22Rv1 (cell line): ENCODE data around the gene F10.

Experiments used
- H3K27ac ChIP-seq: fragments of 450-650 bp; 2 replicates; pipeline ENCODE4 v1.5.1; 2017
- CTCF ChIP-seq: fragments of 450-650 bp; IDR thresholded peaks from 2 replicates; pipeline ENCODE4 v1.5.1; 2017; ENCODE audit warnings: mild to moderate bottlenecking
- ZFX ChIP-seq: fragments of 450-650 bp; IDR thresholded peaks from 2 replicates; pipeline ENCODE4 v1.6.1; 2017; ENCODE audit warnings: antibody characterized with exemption, borderline replicate concordance

Gene F10

DNA sequence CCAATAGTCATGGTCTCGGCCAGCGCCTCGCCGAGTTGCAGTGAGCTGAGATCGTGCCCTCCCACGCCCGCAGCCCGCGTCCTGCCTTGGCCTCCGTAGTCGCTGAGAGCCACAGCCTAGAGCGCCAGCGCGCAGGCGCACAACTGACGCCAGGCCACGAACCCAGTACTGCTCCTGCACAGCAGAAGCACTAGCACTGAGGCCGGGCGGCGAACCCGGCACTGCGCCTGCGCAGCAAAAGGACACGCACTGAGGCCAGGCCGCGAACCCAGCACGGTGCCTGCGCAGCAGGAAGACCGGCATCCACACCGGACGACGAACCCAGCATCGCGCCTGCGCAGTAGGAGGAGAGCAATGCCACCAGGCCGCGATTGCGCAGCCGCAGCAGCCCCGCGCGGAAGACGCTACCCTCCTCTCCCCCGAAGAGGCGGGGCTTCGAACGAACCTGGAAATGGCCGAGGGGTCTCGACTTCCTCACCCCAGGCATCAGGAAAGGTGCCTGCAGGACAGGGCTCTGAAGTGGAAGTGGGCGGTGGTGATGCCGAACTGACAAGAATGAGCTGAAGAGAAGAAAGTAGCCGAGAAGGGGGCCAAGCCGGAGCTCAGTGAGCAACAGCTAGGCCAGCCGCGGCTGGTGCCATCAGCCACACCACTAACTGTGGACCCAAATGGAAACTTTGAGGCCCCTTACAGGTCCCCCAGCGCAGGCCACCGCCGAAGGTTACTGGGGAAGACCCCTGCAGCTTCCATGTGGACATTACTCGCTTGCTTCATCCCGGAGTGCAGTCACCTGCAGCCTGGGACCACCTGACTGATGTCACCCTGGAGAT lies 7.5 kb downstream of the F10 start:
- no peak overlapping the region for H3K27ac ChIP-seq

GRCh38 chr13:113135281-113135760 lies 12.7 kb downstream of the F10 start:
- no peak for TF ChIP-seq CTCF
- no peak for TF ChIP-seq ZFX
- H3K27ac ChIP-seq, result no peak overlapping the region

More for the DNA sequence above, 7.5 kb downstream of the F10 start:
- TF ChIP-seq ZFX (no peak), CTCF (no peak)

- no peak overlapping the region for H3K27ac ChIP-seq
- TF ChIP-seq ZFX, result no peak
- no peak for TF ChIP-seq CTCF
These were observed 15.2 kb downstream of the F10 start for GRCh38 chr13:113137691-113138298.

GRCh38 chr13:113138792-113139551 lies 16.4 kb downstream of the F10 start:
- no peak overlapping the region for H3K27ac ChIP-seq
- TF ChIP-seq CTCF, result no peak
- no peak for TF ChIP-seq ZFX

GRCh38 chr13:113139577-113139976 lies 17.0 kb downstream of the F10 start:
- H3K27ac ChIP-seq, result no peak overlapping the region
- TF ChIP-seq CTCF (no peak), ZFX (no peak)

- H3K27ac ChIP-seq, result no peak overlapping the region
- TF ChIP-seq CTCF, result peak; percentile 47
- TF ChIP-seq ZFX, result no peak
These were observed 18.3 kb downstream of the F10 start for GRCh38 chr13:113140677-113141600.
